ENCODE measurements around the gene MRPL33. TPM values are rescaled to one million over a fixed set of nuclear protein-coding genes. Genes with fewer than 3 reads are reported as not detected.
A peak's percentile ranks its signal among the peaks of the same experiment; 100 is the strongest.

Gene MRPL33
- total RNA-seq, 4 donors from 2014 or later = 109 to 130 (median 116) TPM

- ATAC-seq (ENCODE audit: low FRiP score) = no peak
- DNase-seq (ENCODE audit: low spot score) = no peak
Measured at GRCh38 chr2:27808984-27809383, 37.5 kb downstream of the MRPL33 start.

DNA sequence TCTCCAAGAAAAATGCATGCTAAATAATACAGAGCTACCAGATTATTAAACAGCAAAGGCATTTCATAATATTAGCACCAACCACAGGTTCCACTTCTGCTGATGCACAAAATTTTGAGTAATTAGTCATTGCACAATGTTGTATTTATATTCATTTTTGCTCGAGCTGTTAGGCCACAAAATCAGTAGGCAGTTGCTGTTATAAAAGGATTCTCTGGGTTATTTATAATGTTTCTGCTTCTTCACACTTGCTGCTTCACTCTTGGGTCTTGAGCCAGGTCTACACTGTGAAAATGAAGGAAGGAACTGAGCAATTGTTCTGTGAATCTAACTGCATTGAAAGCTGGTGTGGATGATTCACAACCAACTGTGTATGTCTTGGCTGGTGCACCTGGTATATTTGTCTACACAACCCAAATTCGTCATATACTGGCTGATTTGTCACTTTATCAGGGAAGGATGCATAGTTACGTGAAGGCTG, 38.3 kb downstream of the MRPL33 start:
- ATAC-seq (ENCODE audit: low FRiP score) = peak; percentile 86
- TF ChIP-seq, protein P1, sequence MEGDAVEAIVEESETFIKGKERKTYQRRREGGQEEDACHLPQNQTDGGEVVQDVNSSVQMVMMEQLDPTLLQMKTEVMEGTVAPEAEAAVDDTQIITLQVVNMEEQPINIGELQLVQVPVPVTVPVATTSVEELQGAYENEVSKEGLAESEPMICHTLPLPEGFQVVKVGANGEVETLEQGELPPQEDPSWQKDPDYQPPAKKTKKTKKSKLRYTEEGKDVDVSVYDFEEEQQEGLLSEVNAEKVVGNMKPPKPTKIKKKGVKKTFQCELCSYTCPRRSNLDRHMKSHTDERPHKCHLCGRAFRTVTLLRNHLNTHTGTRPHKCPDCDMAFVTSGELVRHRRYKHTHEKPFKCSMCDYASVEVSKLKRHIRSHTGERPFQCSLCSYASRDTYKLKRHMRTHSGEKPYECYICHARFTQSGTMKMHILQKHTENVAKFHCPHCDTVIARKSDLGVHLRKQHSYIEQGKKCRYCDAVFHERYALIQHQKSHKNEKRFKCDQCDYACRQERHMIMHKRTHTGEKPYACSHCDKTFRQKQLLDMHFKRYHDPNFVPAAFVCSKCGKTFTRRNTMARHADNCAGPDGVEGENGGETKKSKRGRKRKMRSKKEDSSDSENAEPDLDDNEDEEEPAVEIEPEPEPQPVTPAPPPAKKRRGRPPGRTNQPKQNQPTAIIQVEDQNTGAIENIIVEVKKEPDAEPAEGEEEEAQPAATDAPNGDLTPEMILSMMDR (IDR thresholded peaks at IDR 0.05) = no peak
- no peak for DNase-seq (ENCODE audit: low spot score)

More at GRCh38 chr2:27808984-27809383, 37.5 kb downstream of the MRPL33 start:
- TF ChIP-seq, protein P1 (IDR thresholded peaks at IDR 0.05) = no peak

DNA sequence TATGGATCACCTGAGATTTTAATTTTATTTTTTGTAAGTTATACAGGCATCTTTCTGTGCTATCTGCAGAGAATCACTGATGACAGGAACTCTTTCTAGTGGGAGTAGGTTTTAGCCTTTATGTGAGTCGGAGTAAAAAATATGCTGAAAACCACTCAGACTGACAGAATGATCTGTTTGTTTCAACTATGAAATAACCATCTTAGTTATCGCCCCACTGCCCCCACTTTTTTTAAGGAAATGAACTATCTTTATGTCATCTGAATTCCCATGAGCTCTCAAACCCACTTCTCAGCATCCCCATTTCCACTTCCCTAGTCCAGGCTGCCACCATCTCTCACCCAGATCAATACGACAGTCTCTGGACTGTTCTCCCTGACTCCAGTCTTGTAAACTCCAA, 38.9 kb downstream of the MRPL33 start:
- DNase-seq (ENCODE audit: low spot score) = no peak
- no peak for ATAC-seq (ENCODE audit: low FRiP score)
- TF ChIP-seq, protein P1 (IDR thresholded peaks at IDR 0.05) = no peak

GRCh38 chr2:27811768-27812167, 40.2 kb downstream of the MRPL33 start:
- TF ChIP-seq, protein P1 (IDR thresholded peaks at IDR 0.05) = no peak
- DNase-seq (ENCODE audit: low spot score) = no peak
- ATAC-seq (ENCODE audit: low FRiP score) = no peak

- DNase-seq (ENCODE audit: low spot score) = no peak
- no peak for ATAC-seq (ENCODE audit: low FRiP score)
- TF ChIP-seq, protein P1 (IDR thresholded peaks at IDR 0.05) = no peak
Measured at GRCh38 chr2:27814758-27815157, 43.2 kb downstream of the MRPL33 start.

- TF ChIP-seq, protein P1 (IDR thresholded peaks at IDR 0.05) = no peak
- DNase-seq (ENCODE audit: low spot score) = no peak
- ATAC-seq (ENCODE audit: low FRiP score) = no peak
Measured at GRCh38 chr2:27815860-27816438, 44.4 kb downstream of the MRPL33 start.

DNA sequence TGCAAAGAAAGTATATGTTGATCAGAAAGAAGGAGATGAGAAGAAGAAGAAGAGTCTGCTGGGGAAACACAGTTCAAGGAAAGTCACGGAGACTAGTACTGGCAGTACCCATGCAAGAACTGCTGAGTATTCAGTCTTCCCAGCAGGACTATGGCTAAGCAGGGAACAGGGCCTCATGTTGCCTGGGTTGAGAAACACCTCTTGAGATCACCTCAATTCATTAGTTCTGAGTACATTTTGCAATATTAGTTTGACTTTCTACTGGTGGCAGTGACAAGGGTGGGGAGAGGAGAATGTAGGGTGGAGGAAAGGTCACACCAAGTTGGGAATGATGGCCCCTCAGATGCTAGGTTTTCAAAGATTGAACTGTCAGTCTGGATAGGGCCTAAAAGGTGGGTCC, 50.5 kb downstream of the MRPL33 start:
- DNase-seq (ENCODE audit: low spot score) = no peak
- TF ChIP-seq, protein P1 (IDR thresholded peaks at IDR 0.05) = no peak
- no peak for ATAC-seq (ENCODE audit: low FRiP score)

Data from omental fat pad (tissue), 4 donors.